ENCODE data around the gene PDE9A. TPM values are rescaled to one million over a fixed set of nuclear protein-coding genes. Genes with fewer than 3 reads are reported as not detected.

PDE9A gene
- total RNA-seq, 1 experiment from 2014 or later: 31.9 TPM

DNA sequence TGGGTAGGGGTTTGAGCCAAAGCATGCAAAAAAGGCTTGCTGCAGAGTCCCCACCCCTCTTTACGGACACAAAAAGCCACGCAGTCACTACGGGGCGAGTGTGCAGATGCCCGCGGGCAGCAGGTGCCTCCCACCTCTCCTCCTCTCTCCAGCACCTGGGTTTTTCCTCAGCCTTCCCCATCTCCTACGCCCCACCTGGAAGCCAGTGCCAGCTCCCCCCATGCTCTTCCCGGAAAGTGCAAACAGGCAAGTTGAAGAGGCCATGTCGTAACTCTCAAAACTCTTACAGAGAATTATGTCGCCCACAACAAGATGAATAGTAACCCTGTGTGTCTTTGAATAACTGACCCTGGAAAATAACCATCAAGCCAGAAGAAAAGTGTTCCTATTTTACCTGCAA lies 82.5 kb downstream of the PDE9A start:
- no peak overlapping the region for H3K4me3 Mint-ChIP-seq
- H3K79me2 ChIP-seq (ENCODE audit: insufficient read depth, low read length): no peaks in the 10 kb centered on the region
- H2BK5ac ChIP-seq (ENCODE audit: insufficient read length, low read length): no peak overlapping the region
- H3K27me3 Mint-ChIP-seq (ENCODE audit: low read depth): no peaks in the 10 kb centered on the region
- H3K9me3 ChIP-seq (ENCODE audit: control insufficient read depth, low read depth, low read length): no peaks in the 10 kb centered on the region
- no peak overlapping the region for H2AFZ ChIP-seq (ENCODE audit: low read length)
- H4K5ac ChIP-seq (ENCODE audit: insufficient read length, low read depth, low read length): no peak overlapping the region
- H2BK12ac ChIP-seq (ENCODE audit: insufficient read length, low read depth, low read length): no peak overlapping the region
- no peaks in the 10 kb centered on the region for H3K79me1 ChIP-seq (ENCODE audit: insufficient read depth, low read depth, low read length, poor library complexity, severe bottlenecking)
- peaks cover 7 to 18% of the 10 kb centered on the region in 2 experiments for H3K4me1 Mint-ChIP-seq
- H2BK15ac ChIP-seq (ENCODE audit: low read depth, low read length): no peak overlapping the region
- H3K9me3 Mint-ChIP-seq: no peaks in the 10 kb centered on the region
- no CpG with 5 or more reads among the region's 10 CpGs for WGBS (ENCODE audit: extremely low coverage, insufficient read length, low lambda C conversion rate)
- no peak for DNase-seq
- H3K4ac ChIP-seq (ENCODE audit: low read depth, low read length): no peak overlapping the region
- H4K20me1 ChIP-seq (ENCODE audit: control insufficient read depth, insufficient read depth, insufficient read length): no peaks in the 10 kb centered on the region
- H3K56ac ChIP-seq (ENCODE audit: insufficient read length, low read depth, low read length): no peak overlapping the region
- H3K4me2 ChIP-seq (ENCODE audit: insufficient read depth, insufficient read length, low read length): no peak overlapping the region
- no peak overlapping the region for H3K9ac ChIP-seq (ENCODE audit: extremely low read depth, insufficient read length, low read length)
- no peak overlapping the region for H4K8ac ChIP-seq (replicated peaks; ENCODE audit: insufficient read length, low read depth, low read length)
- no peak overlapping the region for H3K14ac ChIP-seq (ENCODE audit: insufficient read depth, low read length)
- H3K27ac Mint-ChIP-seq: no peak overlapping the region
- H3K4me1 ChIP-seq (ENCODE audit: insufficient read depth, low read length): peaks cover 4% of the 10 kb centered on the region; the same call in 1 of the 2 replicates
- no peak overlapping the region for H2BK120ac ChIP-seq (ENCODE audit: low read depth, low read length, poor library complexity, severe bottlenecking)
- no peaks in the 10 kb centered on the region for H3K27me3 ChIP-seq (ENCODE audit: insufficient read depth, low read length)
- H3K23me2 ChIP-seq (ENCODE audit: insufficient read length, low read depth, low read length, poor library complexity, severe bottlenecking): no peaks in the 10 kb centered on the region
- H2AK5ac ChIP-seq (ENCODE audit: insufficient read length, low read length): no peak overlapping the region
- no peak overlapping the region for H3T11ph ChIP-seq (ENCODE audit: low read length)
- no peak overlapping the region for H4K91ac ChIP-seq (ENCODE audit: insufficient read length, low read depth, low read length)
- TF ChIP-seq, protein P1, sequence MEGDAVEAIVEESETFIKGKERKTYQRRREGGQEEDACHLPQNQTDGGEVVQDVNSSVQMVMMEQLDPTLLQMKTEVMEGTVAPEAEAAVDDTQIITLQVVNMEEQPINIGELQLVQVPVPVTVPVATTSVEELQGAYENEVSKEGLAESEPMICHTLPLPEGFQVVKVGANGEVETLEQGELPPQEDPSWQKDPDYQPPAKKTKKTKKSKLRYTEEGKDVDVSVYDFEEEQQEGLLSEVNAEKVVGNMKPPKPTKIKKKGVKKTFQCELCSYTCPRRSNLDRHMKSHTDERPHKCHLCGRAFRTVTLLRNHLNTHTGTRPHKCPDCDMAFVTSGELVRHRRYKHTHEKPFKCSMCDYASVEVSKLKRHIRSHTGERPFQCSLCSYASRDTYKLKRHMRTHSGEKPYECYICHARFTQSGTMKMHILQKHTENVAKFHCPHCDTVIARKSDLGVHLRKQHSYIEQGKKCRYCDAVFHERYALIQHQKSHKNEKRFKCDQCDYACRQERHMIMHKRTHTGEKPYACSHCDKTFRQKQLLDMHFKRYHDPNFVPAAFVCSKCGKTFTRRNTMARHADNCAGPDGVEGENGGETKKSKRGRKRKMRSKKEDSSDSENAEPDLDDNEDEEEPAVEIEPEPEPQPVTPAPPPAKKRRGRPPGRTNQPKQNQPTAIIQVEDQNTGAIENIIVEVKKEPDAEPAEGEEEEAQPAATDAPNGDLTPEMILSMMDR (conservative IDR thresholded peaks at IDR 0.05): no peak
- no peak overlapping the region for H2BK20ac ChIP-seq (ENCODE audit: low read depth, low read length, poor library complexity, severe bottlenecking)
- no peak overlapping the region for H3K23ac ChIP-seq (ENCODE audit: insufficient read length, low read depth, low read length)
- H3K27ac ChIP-seq (ENCODE audit: insufficient read length, low read depth, low read length): no peak overlapping the region
- peaks cover 42 to 64% (median 51%) of the 10 kb centered on the region in 3 experiments for H3K36me3 Mint-ChIP-seq (ENCODE audit: insufficient read depth in 1 of 3, low read depth in 3 of 3)
- H3K18ac ChIP-seq (ENCODE audit: insufficient read length, low read depth, low read length): no peak overlapping the region
